HepG2 (cell line): ENCODE data around the gene RPS6KB2. TPM values are rescaled to one million over a fixed set of nuclear protein-coding genes. Genes with fewer than 3 reads are reported as not detected.
A peak's percentile ranks its signal among the peaks of the same experiment; 100 is the strongest.

ENCODE experiments used
- BRCA1 ChIP-seq: sonication (generic); formaldehyde crosslinking; IDR thresholded peaks from 2 replicates; pipeline ENCODE4 v1.4.0; 2020; ENCODE audit warnings: missing genetic modification reagents
- CHCHD3 ChIP-seq: sonication (generic); formaldehyde crosslinking; IDR thresholded peaks from 2 replicates; pipeline ENCODE4 v1.8.0; 2022; ENCODE audit warnings: mild to moderate bottlenecking, missing genetic modification reagents, moderate library complexity
- FOXO1 ChIP-seq: sonication (generic); formaldehyde crosslinking; IDR thresholded peaks from 2 replicates; pipeline ENCODE4 v1.4.0; 2020; ENCODE audit warnings: missing genetic modification reagents
- FOXP4 ChIP-seq: sonication (generic); formaldehyde crosslinking; IDR thresholded peaks from 2 replicates; pipeline ENCODE4 v1.4.0; 2020; ENCODE audit warnings: missing genetic modification reagents
- HCFC1 ChIP-seq: fragments of 150-350 bp; IDR thresholded peaks from 2 replicates; pipeline ENCODE4 v1.6.1; 2014; ENCODE audit warnings: low read depth, low read length
- HNF1A ChIP-seq, 2 experiments: sonication (generic) in 1 of 2; formaldehyde crosslinking in 1 of 2; IDR thresholded peaks; 2 replicates each; pipeline versions ENCODE4 v1.4.0 to v1.6.1; 2016 to 2020; ENCODE audit warnings: borderline replicate concordance in 1 of 2, low read depth in 1 of 2, mild to moderate bottlenecking in 1 of 2, missing genetic modification reagents in 1 of 2
- MBD4 ChIP-seq: IDR thresholded peaks from 2 replicates; pipeline ENCODE4 v1.6.1; 2012; ENCODE audit warnings: low read length, inconsistent platforms, borderline replicate concordance
- PITX1 ChIP-seq: sonication (generic); formaldehyde crosslinking; IDR thresholded peaks from 2 replicates; pipeline ENCODE4 v1.5.1; 2020; ENCODE audit warnings: mild to moderate bottlenecking, missing genetic modification reagents
- PRDM4 ChIP-seq: sonication (generic); formaldehyde crosslinking; IDR thresholded peaks from 2 replicates; pipeline ENCODE4 v1.9.0; 2021; ENCODE audit warnings: missing genetic modification reagents, borderline replicate concordance
- SIX1 ChIP-seq: sonication (generic); formaldehyde crosslinking; IDR thresholded peaks from 2 replicates; pipeline ENCODE4 v1.4.0; 2020; ENCODE audit warnings: missing genetic modification reagents, borderline replicate concordance
- TRIM24 ChIP-seq: sonication (generic); formaldehyde crosslinking; IDR thresholded peaks from 2 replicates; pipeline ENCODE4 v1.8.0; 2022; ENCODE audit warnings: mild to moderate bottlenecking, missing genetic modification reagents
- XBP1 ChIP-seq: sonication (generic); formaldehyde crosslinking; IDR thresholded peaks from 2 replicates; pipeline ENCODE4 v1.5.0; 2020; ENCODE audit warnings: missing genetic modification reagents
- ZNF17 ChIP-seq: sonication (generic); formaldehyde crosslinking; IDR thresholded peaks from 2 replicates; pipeline ENCODE4 v1.5.0; 2020; ENCODE audit warnings: mild to moderate bottlenecking, missing genetic modification reagents
- ZNF292 ChIP-seq: sonication (generic); formaldehyde crosslinking; IDR thresholded peaks from 2 replicates; pipeline ENCODE4 v1.8.1; 2022; ENCODE audit warnings: mild to moderate bottlenecking, low read depth, missing genetic modification reagents, borderline replicate concordance
- ZNF564 ChIP-seq: sonication (generic); formaldehyde crosslinking; IDR thresholded peaks from 2 replicates; pipeline ENCODE4 v1.8.1; 2023; ENCODE audit warnings: mild to moderate bottlenecking, missing genetic modification reagents
- polyA plus RNA-seq, 8 experiments: library from polyadenylated mRNA; depleted of rRNA in 3 of 8; stranded (reverse) in 7 of 8; unstranded in 1 of 8; fragments of >200 nt; fragmentation: Illumina TruSeq in 4 of 8; extraction: Trizol in 4 of 8; gene quantifications; 2 replicates each; pipeline versions ENCODE4 v1.2.1 to v1.2.3, GENCODE V29; 2011 to 2016; ENCODE audit warnings: low read depth in 4 of 8, missing spikeins in 1 of 8, mixed read lengths in 1 of 8; ENCODE audit not compliant: insufficient read depth in 1 of 8
- total RNA-seq, 5 experiments: library from RNA; depleted of rRNA; stranded (reverse); fragments of >200 nt; fragmentation: Illumina TruSeq; extraction: Trizol; gene quantifications; 2 replicates each; pipeline ENCODE4 v1.2.3, GENCODE V29; 2016; ENCODE audit warnings: low read depth in 1 of 5
- TF ChIP-seq, protein P1 (sequence below): sonication (generic); formaldehyde crosslinking; IDR thresholded peaks from 2 replicates; pipeline ENCODE4 v1.4.0; 2020; ENCODE audit warnings: missing genetic modification reagents
- TF ChIP-seq, protein P2 (sequence below): sonication (generic); formaldehyde crosslinking; IDR thresholded peaks from 2 replicates; pipeline ENCODE4 v1.4.0; 2020; ENCODE audit warnings: missing genetic modification reagents

The RPS6KB2 gene
- total and polyA plus RNA-seq, 2 of the 13 experiments (the other 11 are each of a cell fraction or from before 2014, with no cell fraction given): 52.9 to 54.8 TPM

- peak; percentile 52; the same call in 1 of the 2 replicates for TF ChIP-seq CHCHD3
- TF ChIP-seq PITX1 (CRISPR knock-in tag): peak; percentile 32; the same call in 1 of the 2 replicates
- TF ChIP-seq ZNF292 (CRISPR knock-in tag): peak; percentile 38; the same call in 1 of the 2 replicates
- TF ChIP-seq ZNF17: no peak
- TF ChIP-seq BRCA1 (CRISPR knock-in tag): no peak
- TF ChIP-seq PRDM4 (CRISPR knock-in tag): no peak
- no peak for TF ChIP-seq SIX1 (CRISPR knock-in tag)
- TF ChIP-seq XBP1 (CRISPR knock-in tag): no peak
- no peak for TF ChIP-seq FOXO1 (CRISPR knock-in tag)
- TF ChIP-seq, protein P1, sequence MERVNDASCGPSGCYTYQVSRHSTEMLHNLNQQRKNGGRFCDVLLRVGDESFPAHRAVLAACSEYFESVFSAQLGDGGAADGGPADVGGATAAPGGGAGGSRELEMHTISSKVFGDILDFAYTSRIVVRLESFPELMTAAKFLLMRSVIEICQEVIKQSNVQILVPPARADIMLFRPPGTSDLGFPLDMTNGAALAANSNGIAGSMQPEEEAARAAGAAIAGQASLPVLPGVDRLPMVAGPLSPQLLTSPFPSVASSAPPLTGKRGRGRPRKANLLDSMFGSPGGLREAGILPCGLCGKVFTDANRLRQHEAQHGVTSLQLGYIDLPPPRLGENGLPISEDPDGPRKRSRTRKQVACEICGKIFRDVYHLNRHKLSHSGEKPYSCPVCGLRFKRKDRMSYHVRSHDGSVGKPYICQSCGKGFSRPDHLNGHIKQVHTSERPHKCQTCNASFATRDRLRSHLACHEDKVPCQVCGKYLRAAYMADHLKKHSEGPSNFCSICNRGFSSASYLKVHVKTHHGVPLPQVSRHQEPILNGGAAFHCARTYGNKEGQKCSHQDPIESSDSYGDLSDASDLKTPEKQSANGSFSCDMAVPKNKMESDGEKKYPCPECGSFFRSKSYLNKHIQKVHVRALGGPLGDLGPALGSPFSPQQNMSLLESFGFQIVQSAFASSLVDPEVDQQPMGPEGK: no peak; the same call in 1 of the 2 replicates
- peak; percentile 94 for TF ChIP-seq ZNF564
- 0 out of 2 replicates have a peak, but pooled peaks have one; percentile 30 for TF ChIP-seq TRIM24 (CRISPR knock-in tag)
- peak; percentile 57; the same call in 1 of the 2 replicates for TF ChIP-seq FOXP4 (CRISPR knock-in tag)
- no peak for TF ChIP-seq MBD4
- TF ChIP-seq HNF1A (IDR thresholded peaks at IDR 0.05; ENCODE audit: low read depth): no peak
- no peak; the same call in 1 of the 2 replicates for TF ChIP-seq HNF1A (CRISPR knock-in tag; IDR thresholded peaks at IDR 0.05; ENCODE audit: borderline replicate concordance)
- TF ChIP-seq, protein P2, sequence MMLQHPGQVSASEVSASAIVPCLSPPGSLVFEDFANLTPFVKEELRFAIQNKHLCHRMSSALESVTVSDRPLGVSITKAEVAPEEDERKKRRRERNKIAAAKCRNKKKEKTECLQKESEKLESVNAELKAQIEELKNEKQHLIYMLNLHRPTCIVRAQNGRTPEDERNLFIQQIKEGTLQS (CRISPR knock-in tag): peak; percentile 20; the same call in 1 of the 2 replicates
- peak; percentile 39 for TF ChIP-seq HCFC1
These were observed 36.8 kb upstream of the RPS6KB2 start, which contains the start of gene RAD9A (continued) for GRCh38 chr11:67391304-67392182.
